Stomach (tissue), 9 donors: ENCODE results near the gene LRRFIP1. TPM values are rescaled to one million over a fixed set of nuclear protein-coding genes. Genes with fewer than 3 reads are reported as not detected.

Experiments used
- DNase-seq, 2 donors: peaks; one replicate each; pipeline versions ENCODE4 v3.0.0 to v3.0.0-alpha.2; 2013 to 2019
- H3K27ac ChIP-seq, 5 donors: fragments of 200-600 bp in 4 of 5; sonication (generic) in 4 of 5; one replicate each; pipeline ENCODE4 v1.5.1; 2013 to 2019; ENCODE audit warnings: mild to moderate bottlenecking in 1 of 5, moderate library complexity in 1 of 5
- H3K27me3 ChIP-seq, 3 donors: fragments of 200-600 bp; sonication (generic); one replicate each; pipeline ENCODE4 v1.5.1; 2017 to 2019; ENCODE audit warnings: mixed run types in 1 of 3
- H3K36me3 ChIP-seq, 4 donors: fragments of 200-600 bp; sonication (generic); 1 replicate in 3 of 4; 2 replicates in 1 of 4; pipeline ENCODE4 v1.5.1; 2016 to 2019
- H3K4me1 ChIP-seq, 4 donors: fragments of 200-600 bp; sonication (generic); one replicate each; pipeline ENCODE4 v1.5.1; 2016 to 2019
- H3K4me3 ChIP-seq, 4 donors: fragments of 200-600 bp; sonication (generic) in 3 of 4; one replicate each; pipeline ENCODE4 v1.5.1; 2016 to 2019; ENCODE audit warnings: mild to moderate bottlenecking in 1 of 4
- H3K9me3 ChIP-seq, 4 donors: fragments of 200-600 bp; sonication (generic); one replicate each; pipeline ENCODE4 v1.5.1; 2016 to 2019
- EP300 ChIP-seq: sonication (generic); formaldehyde crosslinking; IDR thresholded peaks from one replicate; pipeline ENCODE4 v1.6.1; 2017; ENCODE audit warnings: antibody characterized with exemption
- POLR2A ChIP-seq, 4 donors: fragments of 450-650 bp; IDR thresholded peaks; one replicate each; pipeline ENCODE4 v1.6.1; 2016; ENCODE audit warnings: antibody characterized with exemption in 4 of 4, control low read depth in 2 of 4, mild to moderate bottlenecking in 1 of 4, moderate library complexity in 1 of 4
- POLR2AphosphoS5 ChIP-seq, 3 donors: sonication (generic); formaldehyde crosslinking; IDR thresholded peaks; one replicate each; pipeline ENCODE4 v1.6.1; 2016; ENCODE audit warnings: antibody characterized with exemption in 3 of 3
- WGBS, 5 donors: extraction: QIAGEN DNeasy Blood & Tissue Kit in 3 of 5; methylation state at CpG; one replicate each; pipeline versions ENCODE4 v1.1.5 to v1.1.7; 2013 to 2018; 5-methylcytosine and 5-hydroxymethylcytosine counted together
- intact Hi-C: fragments of 100-400 bp; cut with DNase I; formaldehyde crosslinking; loops from one replicate; pipeline ENCODE4 v1.15.1; 2023; ENCODE audit warnings: low total_unique reads
- polyA plus RNA-seq, 3 donors: library from polyadenylated mRNA; stranded (reverse); fragments of 200-250 nt; gene quantifications; one replicate each; pipeline ENCODE4 v1.2.3, GENCODE V29; 2013
- total RNA-seq, 5 donors: library from RNA; depleted of rRNA; stranded (reverse); fragments of >200 nt; gene quantifications; one replicate each; pipeline versions ENCODE4 v1.1.0 to v1.2.3, GENCODE V29; 2014 to 2016
- TF ChIP-seq, protein P1 (sequence below), 7 experiments: fragments of 450-650 bp in 4 of 7; fragments of 200-600 bp in 3 of 7; sonication (generic) in 3 of 7; IDR thresholded peaks; one replicate each; pipeline ENCODE4 v1.5.1; 2016 to 2019; ENCODE audit warnings: antibody characterized with exemption in 7 of 7, control low read depth in 2 of 7, mild to moderate bottlenecking in 1 of 7
- donor health status: healthy with polysubstance abuse.
- donor health status: Bipolar disorder and iron deficiency.
- donor health status: healthy.

The LRRFIP1 gene
- total and polyA plus RNA-seq, 8 donors, result 31.6 to 201 (median 130) TPM

- Histone ChIP-seq H3K4me3 (no peak overlapping the region), H3K9me3 (no peaks in the 10 kb centered on the region), H3K27ac (peak overlapping the region in 4 of 5 donors; percentile 60 to 87 (median 76)), H3K4me1 (peaks cover 38 to 97% (median 67%) of the 10 kb centered on the region in 4 donors), H3K36me3 (peaks cover 0 to 47% (median 11%) of the 10 kb centered on the region in 4 donors), H3K27me3 (no peaks in the 10 kb centered on the region)
- 68 to 81% (median 75%) methylated on average over 15 of the region's 15 CpGs for WGBS, 5 donors
- peak in 2 of 3 donors; percentile 9 to 51 for TF ChIP-seq POLR2AphosphoS5 (IDR thresholded peaks at IDR 0.05)
- TF ChIP-seq, protein P1, sequence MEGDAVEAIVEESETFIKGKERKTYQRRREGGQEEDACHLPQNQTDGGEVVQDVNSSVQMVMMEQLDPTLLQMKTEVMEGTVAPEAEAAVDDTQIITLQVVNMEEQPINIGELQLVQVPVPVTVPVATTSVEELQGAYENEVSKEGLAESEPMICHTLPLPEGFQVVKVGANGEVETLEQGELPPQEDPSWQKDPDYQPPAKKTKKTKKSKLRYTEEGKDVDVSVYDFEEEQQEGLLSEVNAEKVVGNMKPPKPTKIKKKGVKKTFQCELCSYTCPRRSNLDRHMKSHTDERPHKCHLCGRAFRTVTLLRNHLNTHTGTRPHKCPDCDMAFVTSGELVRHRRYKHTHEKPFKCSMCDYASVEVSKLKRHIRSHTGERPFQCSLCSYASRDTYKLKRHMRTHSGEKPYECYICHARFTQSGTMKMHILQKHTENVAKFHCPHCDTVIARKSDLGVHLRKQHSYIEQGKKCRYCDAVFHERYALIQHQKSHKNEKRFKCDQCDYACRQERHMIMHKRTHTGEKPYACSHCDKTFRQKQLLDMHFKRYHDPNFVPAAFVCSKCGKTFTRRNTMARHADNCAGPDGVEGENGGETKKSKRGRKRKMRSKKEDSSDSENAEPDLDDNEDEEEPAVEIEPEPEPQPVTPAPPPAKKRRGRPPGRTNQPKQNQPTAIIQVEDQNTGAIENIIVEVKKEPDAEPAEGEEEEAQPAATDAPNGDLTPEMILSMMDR (IDR thresholded peaks at IDR 0.05), result no peak
- intact Hi-C loops, result no loop called here
- no peak for DNase-seq
Measured at GRCh38 chr2:237739101-237739500, 111.7 kb downstream of the LRRFIP1 start.

- no peaks in the 10 kb centered on the region for H3K27me3 ChIP-seq
- TF ChIP-seq POLR2A (IDR thresholded peaks at IDR 0.05) (no peak), EP300 (no peak), POLR2AphosphoS5 (IDR thresholded peaks at IDR 0.05) (no peak)
- TF ChIP-seq, protein P1 (IDR thresholded peaks at IDR 0.05), result no peak
- H3K36me3 ChIP-seq, result peaks cover 0 to 35% (median 8%) of the 10 kb centered on the region in 4 donors
- H3K4me3 ChIP-seq, result no peak overlapping the region
- DNase-seq, result no peak
- intact Hi-C loops, result loop anchor here (5.0 to 10.0 kb wide), 2 partner anchors 70 to 157 kb away; no protein-coding TSS in a partner anchor
- peaks cover 32 to 92% (median 63%) of the 10 kb centered on the region in 4 donors for H3K4me1 ChIP-seq
- H3K27ac ChIP-seq, result peak overlapping the region in 3 of 5 donors; percentile 52 to 87 (median 66)
- WGBS, 5 donors, result 84 to 88% (median 85%) methylated on average over 12 of the region's 12 CpGs
- no peaks in the 10 kb centered on the region for H3K9me3 ChIP-seq
Measured at GRCh38 chr2:237742191-237742590, 114.8 kb downstream of the LRRFIP1 start.

- H3K4me3 ChIP-seq, result no peak overlapping the region
- no peaks in the 10 kb centered on the region for H3K9me3 ChIP-seq
- DNase-seq, result no peak
- WGBS, 5 donors, result 76 to 87% (median 79%) methylated on average over 3 of the region's 3 CpGs
- H3K27ac ChIP-seq, result peak overlapping the region in 3 of 5 donors; percentile 52 to 87 (median 66)
- peaks cover 29 to 88% (median 61%) of the 10 kb centered on the region in 4 donors for H3K4me1 ChIP-seq
- TF ChIP-seq, protein P1 (IDR thresholded peaks at IDR 0.05), result no peak
- intact Hi-C loops, result loop anchor here (5.0 to 10.0 kb wide), 2 partner anchors 70 to 158 kb away; no protein-coding TSS in a partner anchor
- H3K27me3 ChIP-seq, result no peaks in the 10 kb centered on the region
- peaks cover 0 to 31% (median 10%) of the 10 kb centered on the region in 4 donors for H3K36me3 ChIP-seq
Measured at GRCh38 chr2:237742614-237743013, 115.2 kb downstream of the LRRFIP1 start.

DNA sequence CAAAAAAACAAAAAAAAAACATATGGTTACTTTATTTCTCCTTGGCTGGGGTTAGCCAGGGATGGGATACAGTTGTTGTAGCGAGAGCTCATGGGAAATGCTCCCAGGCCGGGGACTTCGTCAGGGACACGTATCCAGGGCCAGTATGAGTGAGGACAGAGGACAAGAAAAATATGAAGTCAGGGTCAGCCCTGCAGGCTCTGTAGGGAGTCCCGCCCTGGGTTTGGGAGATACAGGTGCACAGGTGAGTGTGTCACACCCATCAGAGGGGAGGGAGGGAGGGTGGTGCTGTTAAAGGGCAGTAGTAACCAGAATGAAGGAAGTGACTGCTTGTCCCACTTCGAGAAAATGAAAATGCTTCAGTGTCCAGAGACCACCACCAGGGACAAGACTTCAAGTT, 115.6 kb downstream of the LRRFIP1 start:
- peak overlapping the region in 4 of 5 donors; percentile 30 to 87 (median 59) for H3K27ac ChIP-seq
- intact Hi-C loops, result loop anchor here (5.0 to 10.0 kb wide), 2 partner anchors 71 to 158 kb away; no protein-coding TSS in a partner anchor
- no peaks in the 10 kb centered on the region for H3K27me3 ChIP-seq
- WGBS, 5 donors, result 57 to 80% (median 77%) methylated on average over 6 of the region's 6 CpGs
- DNase-seq, result no peak
- TF ChIP-seq POLR2A (IDR thresholded peaks at IDR 0.05) (no peak), POLR2AphosphoS5 (IDR thresholded peaks at IDR 0.05) (no peak), EP300 (no peak)
- TF ChIP-seq, protein P1 (IDR thresholded peaks at IDR 0.05), result no peak
- peaks cover 29 to 84% (median 58%) of the 10 kb centered on the region in 4 donors for H3K4me1 ChIP-seq
- H3K4me3 ChIP-seq, result no peak overlapping the region
- H3K36me3 ChIP-seq, result peaks cover 0 to 31% (median 13%) of the 10 kb centered on the region in 4 donors
- no peaks in the 10 kb centered on the region for H3K9me3 ChIP-seq
